Hepatocyte (in vitro differentiated cells): ENCODE results near the gene VIPR2.

ENCODE experiments used
- EZH2 ChIP-seq: fragments of 200-600 bp; sonication (generic); IDR thresholded peaks from 2 replicates; pipeline ENCODE4 v1.6.1; 2016; ENCODE audit warnings: antibody characterized with exemption, mild to moderate bottlenecking, borderline replicate concordance
- TF ChIP-seq, protein P1 (sequence below): fragments of 200-600 bp; sonication (generic); IDR thresholded peaks from 2 replicates; pipeline ENCODE4 v1.5.1; 2016; ENCODE audit warnings: antibody characterized with exemption, mild to moderate bottlenecking; ENCODE audit not compliant: poor library complexity

DNA sequence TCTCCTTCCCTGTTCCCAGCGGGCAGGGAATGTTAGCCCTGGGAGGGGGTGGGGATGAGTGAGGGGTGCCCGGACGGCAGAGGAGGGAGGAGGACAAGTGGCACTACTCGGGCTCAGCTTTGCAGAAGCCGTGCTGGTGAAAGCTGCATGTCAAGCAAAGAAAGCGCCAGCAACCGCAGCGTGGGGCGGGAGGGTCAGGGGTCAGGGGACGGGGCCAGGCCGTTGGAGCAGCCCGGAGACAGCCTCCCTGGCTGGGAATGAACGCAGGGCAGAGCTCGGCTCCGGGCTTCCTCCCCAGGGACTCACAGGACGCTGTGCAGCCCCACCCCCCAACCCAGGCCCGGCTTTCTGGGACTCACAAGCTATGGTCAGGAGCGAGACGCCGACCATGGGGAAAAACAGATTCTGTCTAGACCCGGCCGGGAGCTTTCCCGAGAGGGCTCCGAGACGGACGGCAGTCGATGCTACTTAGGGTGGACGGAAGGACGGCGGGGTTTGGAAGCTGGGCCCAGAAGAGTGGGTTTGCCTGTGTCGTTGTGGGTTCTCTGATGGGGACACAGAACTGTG lies 113.4 kb downstream of the VIPR2 start:
- TF ChIP-seq, protein P1, sequence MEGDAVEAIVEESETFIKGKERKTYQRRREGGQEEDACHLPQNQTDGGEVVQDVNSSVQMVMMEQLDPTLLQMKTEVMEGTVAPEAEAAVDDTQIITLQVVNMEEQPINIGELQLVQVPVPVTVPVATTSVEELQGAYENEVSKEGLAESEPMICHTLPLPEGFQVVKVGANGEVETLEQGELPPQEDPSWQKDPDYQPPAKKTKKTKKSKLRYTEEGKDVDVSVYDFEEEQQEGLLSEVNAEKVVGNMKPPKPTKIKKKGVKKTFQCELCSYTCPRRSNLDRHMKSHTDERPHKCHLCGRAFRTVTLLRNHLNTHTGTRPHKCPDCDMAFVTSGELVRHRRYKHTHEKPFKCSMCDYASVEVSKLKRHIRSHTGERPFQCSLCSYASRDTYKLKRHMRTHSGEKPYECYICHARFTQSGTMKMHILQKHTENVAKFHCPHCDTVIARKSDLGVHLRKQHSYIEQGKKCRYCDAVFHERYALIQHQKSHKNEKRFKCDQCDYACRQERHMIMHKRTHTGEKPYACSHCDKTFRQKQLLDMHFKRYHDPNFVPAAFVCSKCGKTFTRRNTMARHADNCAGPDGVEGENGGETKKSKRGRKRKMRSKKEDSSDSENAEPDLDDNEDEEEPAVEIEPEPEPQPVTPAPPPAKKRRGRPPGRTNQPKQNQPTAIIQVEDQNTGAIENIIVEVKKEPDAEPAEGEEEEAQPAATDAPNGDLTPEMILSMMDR: no peak
- no peak for TF ChIP-seq EZH2
